ENCODE data around the gene PIGS.
A peak's percentile ranks its signal among the peaks of the same experiment; 100 is the strongest.

Gene PIGS

DNA sequence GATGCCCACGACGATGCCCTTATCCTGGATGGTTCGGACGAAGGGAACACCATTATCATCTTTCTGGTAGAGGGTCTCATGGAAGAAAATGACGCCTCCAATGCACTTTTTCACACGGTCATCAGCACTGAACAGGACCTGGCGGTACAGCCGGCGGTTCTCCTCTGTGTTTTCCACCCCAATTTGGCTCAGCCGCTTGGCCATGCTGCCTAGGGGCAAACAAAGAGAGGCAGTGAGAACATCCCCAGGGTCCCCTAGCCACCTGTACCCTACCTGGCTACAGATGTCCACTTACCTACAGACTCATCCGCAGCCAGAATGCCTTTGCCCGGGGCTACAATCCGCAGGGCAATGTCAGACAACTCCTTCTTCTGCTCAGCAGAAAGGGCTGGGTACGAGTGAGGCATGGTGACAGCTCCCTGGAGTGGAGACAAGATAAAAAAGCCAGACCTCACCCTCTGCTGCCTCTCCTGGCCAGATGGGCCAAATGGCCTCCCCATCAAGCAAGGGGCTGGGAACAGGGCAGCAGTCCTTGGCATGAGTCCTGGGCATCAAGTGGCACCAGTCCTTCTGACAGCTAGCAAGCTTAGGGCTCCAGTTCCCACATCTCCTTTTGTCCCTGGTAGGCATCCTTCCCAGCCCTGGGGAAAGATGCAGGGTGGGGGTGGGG, 3.9 kb upstream of the PIGS start:
- DNase-seq (ENCODE audit: extremely low spot score): no peak
- TF ChIP-seq CTCF (IDR thresholded peaks at IDR 0.05; ENCODE audit: control extremely low read depth, extremely low read depth, low read depth, missing control alignments): peak; percentile 38
- ChIA-PET POLR2A (interaction anchor here (0.8 to 1.2 kb wide), 2 partner anchors 16 to 24 kb away, joined by 3 to 5 read pairs; no protein-coding TSS in a partner anchor), CTCF (interaction anchor here (1.1 to 1.4 kb wide), 3 partner anchors 9 to 38 kb away, joined by 3 to 6 read pairs (median 4); no protein-coding TSS in a partner anchor)

- CTCF ChIA-PET: interaction anchor here (0.9 to 1.4 kb wide), 2 partner anchors 9 to 39 kb away, joined by 3 to 4 read pairs; no protein-coding TSS in a partner anchor
- POLR2A ChIA-PET: no interaction called here
- TF ChIP-seq CTCF (IDR thresholded peaks at IDR 0.05; ENCODE audit: control extremely low read depth, extremely low read depth, low read depth, missing control alignments): no peak
- no peak for DNase-seq (ENCODE audit: extremely low spot score)
Observed at GRCh38 chr17:28574526-28574925, 3.2 kb upstream of the PIGS start.

GRCh38 chr17:28573966-28574480, 2.7 kb upstream of the PIGS start:
- TF ChIP-seq CTCF (IDR thresholded peaks at IDR 0.05; ENCODE audit: control extremely low read depth, extremely low read depth, low read depth, missing control alignments): no peak
- CTCF ChIA-PET: interaction anchor here (0.9 kb wide), 1 partner anchor 9 kb away, joined by 3 read pairs; no protein-coding TSS in a partner anchor
- POLR2A ChIA-PET: no interaction called here
- DNase-seq (ENCODE audit: extremely low spot score): no peak

DNA sequence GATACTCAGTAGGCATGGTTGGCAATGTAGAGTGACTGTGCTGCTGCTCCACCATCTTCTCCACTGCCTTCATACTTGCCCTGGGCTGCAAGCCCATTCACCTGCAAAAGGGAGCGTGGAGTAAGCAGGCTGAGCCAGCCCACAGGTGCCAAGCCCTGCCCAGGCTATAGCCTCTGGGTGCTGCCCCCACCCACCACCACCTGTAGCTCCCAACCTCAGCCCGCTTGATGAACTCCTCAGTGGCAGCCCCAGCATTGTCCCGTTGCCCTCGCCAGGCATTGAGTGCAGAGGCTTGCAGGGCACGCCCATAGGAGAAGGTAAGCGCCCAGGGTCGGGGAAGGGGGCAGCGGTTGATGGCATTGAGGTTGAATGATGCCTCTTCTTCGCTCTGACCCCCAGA, 2.2 kb upstream of the PIGS start:
- ChIA-PET POLR2A (no interaction called here), CTCF (interaction anchor here (0.8 to 1.3 kb wide), 2 partner anchors 11 to 23 kb away, joined by 3 to 4 read pairs; no protein-coding TSS in a partner anchor)
- DNase-seq (ENCODE audit: extremely low spot score): no peak
- TF ChIP-seq CTCF (IDR thresholded peaks at IDR 0.05; ENCODE audit: control extremely low read depth, extremely low read depth, low read depth, missing control alignments): no peak

DNA sequence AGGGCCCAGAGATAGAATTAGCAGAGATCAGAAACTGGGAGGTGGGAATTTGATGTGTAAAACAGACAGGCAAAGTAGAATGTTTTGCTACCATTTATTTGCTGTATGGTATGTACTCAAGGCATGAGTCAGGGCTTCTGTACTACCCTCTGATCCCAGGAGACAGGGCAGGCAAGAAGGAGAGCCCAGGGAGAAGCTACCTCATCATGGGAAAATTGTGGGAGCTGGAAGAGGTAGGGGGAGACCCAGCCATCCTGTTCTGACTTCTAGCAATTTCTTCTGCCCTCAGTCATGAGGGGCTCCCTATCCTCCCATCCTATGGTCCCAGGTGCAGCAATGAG, 1.7 kb upstream of the PIGS start:
- DNase-seq (ENCODE audit: extremely low spot score): no peak
- CTCF ChIA-PET: interaction anchor here (0.8 to 3.8 kb wide), 4 partner anchors 11 to 26 kb away, joined by 3 to 18 read pairs (median 6); no protein-coding TSS in a partner anchor
- TF ChIP-seq CTCF (IDR thresholded peaks at IDR 0.05; ENCODE audit: control extremely low read depth, extremely low read depth, low read depth, missing control alignments): no peak
- POLR2A ChIA-PET: interaction anchor here (0.6 kb wide), 1 partner anchor 181 kb away, joined by 3 read pairs; no protein-coding TSS in a partner anchor

- no peak for TF ChIP-seq CTCF (IDR thresholded peaks at IDR 0.05; ENCODE audit: control extremely low read depth, extremely low read depth, low read depth, missing control alignments)
- CTCF ChIA-PET: interaction anchor here (0.8 to 3.8 kb wide), 9 partner anchors 10 to 155 kb away, joined by 3 to 18 read pairs (median 4); partner anchors contain the start of gene UNC119
- DNase-seq (ENCODE audit: extremely low spot score): no peak
- POLR2A ChIA-PET: interaction anchor here (0.6 to 1.4 kb wide), 2 partner anchors 27 to 181 kb away, joined by 3 to 4 read pairs; no protein-coding TSS in a partner anchor
Observed at GRCh38 chr17:28572259-28573039, 1.1 kb upstream of the PIGS start.
